T-helper 1 cell (primary cell): Measurements from ENCODE around the gene CPEB1.
"Not testable (repeated sequence)": the region's sequence is repeated elsewhere in the genome, so short reads cannot be mapped to it uniquely, and the experiment has no call there.

ENCODE experiments used
- DNase-seq, 5 donors: peaks; one replicate each; pipeline ENCODE4 v3.0.0-alpha.2; 2012 to 2020

Gene CPEB1

GRCh38 chr15:82648257-82649103 is 1.3 kb upstream of the CPEB1 start:
- no peak for DNase-seq

- peak in 1 of 5 donors; percentile 25 for DNase-seq
Measured at GRCh38 chr15:82647835-82648256, 683 bp upstream of the CPEB1 start.

GRCh38 chr15:82646250-82647044 is 716 bp downstream of the CPEB1 start:
- DNase-seq, result no peak

- not testable (repeated sequence) for DNase-seq
Measured at GRCh38 chr15:82644967-82645852, 2.0 kb downstream of the CPEB1 start.

GRCh38 chr15:82643992-82644391 is 3.2 kb downstream of the CPEB1 start:
- no peak for DNase-seq

GRCh38 chr15:82642656-82643055 is 4.5 kb downstream of the CPEB1 start:
- no peak for DNase-seq

- no peak for DNase-seq
Measured at GRCh38 chr15:82641129-82641798, 5.9 kb downstream of the CPEB1 start.

GRCh38 chr15:82640672-82641071 is 6.5 kb downstream of the CPEB1 start:
- DNase-seq, result no peak

GRCh38 chr15:82635798-82636197 is 11.4 kb downstream of the CPEB1 start:
- DNase-seq, result no peak

- DNase-seq, result no peak
Measured at GRCh38 chr15:82630033-82630432, 17.1 kb downstream of the CPEB1 start.

- DNase-seq, result no peak
Measured at GRCh38 chr15:82625136-82625535, 22.0 kb downstream of the CPEB1 start.

GRCh38 chr15:82624438-82624837 is 22.7 kb downstream of the CPEB1 start:
- DNase-seq, result no peak

GRCh38 chr15:82624008-82624407 is 23.2 kb downstream of the CPEB1 start:
- DNase-seq, result no peak

GRCh38 chr15:82621970-82622369 is 25.2 kb downstream of the CPEB1 start:
- no peak for DNase-seq

- no peak for DNase-seq
Measured at GRCh38 chr15:82613747-82614146, 33.4 kb downstream of the CPEB1 start.

GRCh38 chr15:82611348-82611747 is 35.8 kb downstream of the CPEB1 start:
- DNase-seq, result no peak

- no peak for DNase-seq
Measured at GRCh38 chr15:82602195-82602594, 45.0 kb downstream of the CPEB1 start.

- no peak for DNase-seq
Measured at GRCh38 chr15:82599862-82600261, 47.3 kb downstream of the CPEB1 start.

- DNase-seq, result no peak
Measured at GRCh38 chr15:82597815-82598214, 49.3 kb downstream of the CPEB1 start.

GRCh38 chr15:82595766-82596165 is 51.4 kb downstream of the CPEB1 start:
- DNase-seq, result no peak

- no peak for DNase-seq
Measured at GRCh38 chr15:82595203-82595602, 52.0 kb downstream of the CPEB1 start.

GRCh38 chr15:82587805-82588204 is 59.4 kb downstream of the CPEB1 start:
- DNase-seq, result no peak
